NCI-H146 (cell line): ENCODE data around the gene ZDHHC17.
A peak's percentile ranks its signal among the peaks of the same experiment; 100 is the strongest.
"Not testable (repeated sequence)": the region's sequence is repeated elsewhere in the genome, so short reads cannot be mapped to it uniquely, and the experiment has no call there.

Experiments
- DNase-seq: peaks from one replicate; lab custom pipeline; 2025; lab: John Stamatoyannopoulos, UW

The ZDHHC17 gene

DNA sequence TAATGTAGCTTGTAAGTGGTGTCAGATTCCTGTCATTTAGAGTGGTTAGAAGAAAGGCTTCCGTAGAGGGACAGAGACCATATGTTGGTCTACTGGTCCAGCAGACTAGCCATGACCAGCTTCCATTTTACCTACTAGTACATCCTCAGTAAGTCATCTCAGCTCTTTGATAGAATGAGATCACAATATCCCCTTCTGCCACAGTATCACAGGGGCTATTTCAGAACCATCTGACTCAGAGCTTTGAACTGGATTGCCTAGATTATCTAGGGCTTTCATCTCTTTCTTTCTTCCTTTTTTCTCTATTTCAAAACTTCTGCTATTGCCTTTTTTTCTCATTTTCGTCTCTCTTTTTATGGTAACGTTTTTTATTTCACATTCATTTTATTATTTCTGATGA lies 4.7 kb downstream of the ZDHHC17 start:
- no peak for DNase-seq

DNA sequence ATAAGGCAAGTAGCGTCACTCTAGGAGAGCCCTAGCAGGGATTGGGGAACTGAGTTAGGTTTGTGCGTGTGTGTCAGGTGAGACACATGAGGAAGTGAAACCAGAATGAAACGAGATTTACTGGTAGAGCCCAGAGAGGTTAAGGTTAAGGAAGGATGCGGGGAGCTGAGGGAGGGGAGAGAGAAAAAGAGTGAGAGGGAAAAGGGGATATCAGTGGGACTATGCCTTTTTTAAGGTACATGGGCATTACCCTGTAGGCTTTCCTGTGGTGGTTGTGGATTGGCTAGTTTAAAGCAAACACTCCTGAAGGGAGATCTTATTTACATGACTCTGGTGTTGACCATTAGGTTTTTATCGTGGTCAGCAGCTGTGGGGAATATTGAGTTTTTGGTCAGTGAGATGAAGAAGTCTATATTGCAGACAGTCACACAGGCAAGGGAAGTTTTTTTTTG lies 13.9 kb downstream of the ZDHHC17 start:
- DNase-seq = no peak

DNA sequence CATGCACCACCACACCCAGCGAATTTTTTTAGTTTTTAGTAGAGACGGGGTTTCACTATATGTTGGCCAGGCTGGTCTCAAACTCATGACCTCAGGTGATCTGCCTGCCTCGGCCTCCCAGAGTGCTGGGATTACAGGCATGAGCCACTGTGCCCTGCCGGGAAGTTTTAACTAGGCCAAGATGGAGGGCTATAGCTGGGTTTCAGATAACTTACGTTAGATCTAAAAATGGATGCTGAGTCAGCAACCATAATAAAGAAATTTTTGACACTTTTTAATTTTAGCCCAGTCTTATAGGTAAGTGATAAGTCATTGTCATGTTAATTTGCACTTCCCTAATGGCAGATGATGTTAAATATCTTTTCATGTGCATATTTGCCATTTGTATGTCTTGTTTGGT lies 14.4 kb downstream of the ZDHHC17 start:
- DNase-seq = no peak

DNA sequence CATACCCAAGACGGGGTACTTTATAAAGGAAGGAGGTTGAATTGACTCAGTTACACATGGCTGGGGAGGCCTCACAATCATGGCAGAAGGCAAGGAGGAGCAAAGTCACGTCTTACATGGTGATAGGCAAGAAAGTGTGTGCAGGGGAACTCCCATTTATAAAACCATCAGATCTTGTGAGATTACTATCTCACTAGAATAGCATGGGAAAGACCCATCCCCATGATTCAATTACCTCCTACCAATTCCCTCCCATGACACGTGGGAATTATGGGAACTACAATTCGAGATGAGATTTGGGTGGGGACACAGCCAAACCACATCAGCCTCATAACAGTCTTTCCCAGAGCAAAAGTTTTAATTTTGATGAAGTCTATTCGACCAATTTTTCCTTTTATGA lies 15.4 kb downstream of the ZDHHC17 start:
- not testable (repeated sequence) for DNase-seq

DNA sequence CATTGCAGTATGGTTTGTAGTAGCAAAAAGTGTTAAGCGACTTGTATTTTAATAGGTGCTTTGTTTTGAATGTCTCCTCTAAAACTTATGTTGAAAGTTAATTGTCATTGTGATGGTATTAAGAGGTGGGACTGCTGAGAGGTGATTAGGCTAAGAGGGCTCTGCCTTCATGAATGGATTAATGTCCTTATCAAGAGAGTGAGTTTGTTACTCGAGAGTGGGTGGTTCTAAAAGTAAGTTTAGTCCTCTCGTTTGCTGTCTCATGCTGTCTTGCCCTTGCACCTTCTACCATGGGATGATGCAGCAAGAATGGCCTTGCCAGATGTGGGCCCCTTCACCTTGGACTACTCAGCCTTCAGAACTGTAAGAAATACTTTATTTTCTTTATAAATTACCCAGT lies 17.4 kb downstream of the ZDHHC17 start:
- DNase-seq = no peak

DNA sequence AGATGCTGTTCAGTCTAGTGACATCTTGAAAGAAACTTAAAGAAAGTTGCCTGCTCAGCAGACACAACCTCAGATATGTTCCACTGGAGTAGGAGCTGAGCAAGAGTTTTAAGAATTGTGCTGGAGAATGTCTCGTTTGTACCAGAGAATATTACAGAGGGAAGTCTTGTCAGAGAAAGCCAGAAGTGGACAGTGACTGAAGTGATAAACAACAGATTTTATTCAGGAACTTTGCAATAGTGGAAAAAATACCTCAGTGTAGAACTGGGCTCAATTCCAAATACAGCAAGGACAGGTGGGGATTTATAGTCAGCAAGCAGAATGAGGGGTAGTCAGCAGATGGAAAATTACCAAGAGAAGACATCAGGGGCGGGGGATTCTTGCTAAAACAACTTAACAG lies 18.6 kb downstream of the ZDHHC17 start:
- no peak for DNase-seq

DNA sequence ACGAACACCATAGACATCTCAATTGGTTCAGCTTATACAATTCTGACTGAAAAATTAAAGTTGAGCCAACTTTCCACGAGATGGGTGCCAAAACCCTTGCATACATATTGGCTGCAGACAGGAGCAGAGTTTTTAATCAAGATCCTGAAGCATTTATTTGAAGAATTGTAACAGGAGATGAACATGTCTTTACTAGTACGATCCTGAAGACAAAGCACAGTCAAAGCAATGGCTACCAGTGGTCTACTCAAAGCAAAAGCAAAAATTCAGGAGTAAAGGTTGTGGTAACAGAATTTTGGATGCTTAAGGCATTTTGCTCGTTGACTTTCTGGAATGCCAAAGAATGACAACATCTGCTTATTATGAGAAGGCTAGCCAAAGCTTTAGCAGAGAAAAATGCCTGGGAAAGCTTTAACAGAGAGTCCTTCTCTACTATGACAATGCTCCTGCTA lies 20.7 kb downstream of the ZDHHC17 start:
- no peak for DNase-seq

DNA sequence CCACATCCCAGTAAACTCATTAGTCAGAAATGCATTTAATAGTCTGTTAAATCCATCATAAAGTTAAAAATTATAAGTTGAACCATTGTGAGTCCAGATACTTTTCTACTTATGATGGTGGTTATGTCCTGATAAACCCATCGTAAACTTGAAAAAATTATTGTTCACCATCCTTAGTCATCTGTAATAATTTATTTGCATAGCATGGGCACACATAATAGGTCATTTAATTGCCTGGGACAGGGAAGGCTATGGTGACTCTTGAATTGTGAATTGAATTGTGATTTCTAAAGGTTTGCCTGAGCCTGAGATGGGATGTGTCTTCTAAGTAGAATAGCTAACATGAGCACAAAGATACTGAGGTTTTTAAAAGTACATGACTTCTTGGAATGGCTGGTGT lies 21.5 kb downstream of the ZDHHC17 start:
- DNase-seq = no peak

DNA sequence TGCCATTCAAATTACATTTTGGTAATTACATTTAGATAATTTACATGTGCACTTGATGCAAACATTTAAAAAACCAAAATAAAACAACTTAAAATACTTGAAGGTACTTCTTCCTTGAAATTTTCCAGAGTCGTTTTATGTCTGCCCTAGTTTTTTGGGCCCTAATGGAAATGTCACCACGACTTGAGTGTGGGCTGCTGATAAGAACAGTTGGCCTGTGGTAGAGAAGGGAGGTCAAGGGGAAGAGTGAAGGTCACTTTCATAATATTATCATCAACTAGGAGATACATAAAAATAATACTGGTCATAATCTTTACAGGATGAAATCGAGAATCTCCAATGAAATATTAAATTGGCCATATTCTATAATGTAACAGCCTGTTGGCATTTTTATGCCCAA lies 23.1 kb downstream of the ZDHHC17 start:
- no peak for DNase-seq

DNA sequence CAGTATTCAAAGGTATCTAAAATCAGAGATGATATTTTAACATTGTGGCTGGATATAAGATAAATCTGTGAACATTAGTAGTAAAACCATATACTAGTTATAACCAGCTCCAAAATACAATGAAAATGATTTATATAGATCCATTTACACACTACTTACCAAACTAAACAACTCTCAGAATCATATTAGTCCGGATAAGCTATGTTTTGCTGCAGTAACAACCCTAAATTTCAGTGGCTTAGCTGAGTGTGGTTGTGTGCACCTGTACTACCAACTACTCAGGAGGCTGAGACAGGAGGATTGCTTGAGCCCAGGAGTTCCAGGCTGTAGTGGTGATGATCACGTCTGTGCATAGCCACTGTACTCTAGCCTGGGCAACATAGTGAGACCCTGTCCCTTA lies 23.8 kb downstream of the ZDHHC17 start:
- no peak for DNase-seq

DNA sequence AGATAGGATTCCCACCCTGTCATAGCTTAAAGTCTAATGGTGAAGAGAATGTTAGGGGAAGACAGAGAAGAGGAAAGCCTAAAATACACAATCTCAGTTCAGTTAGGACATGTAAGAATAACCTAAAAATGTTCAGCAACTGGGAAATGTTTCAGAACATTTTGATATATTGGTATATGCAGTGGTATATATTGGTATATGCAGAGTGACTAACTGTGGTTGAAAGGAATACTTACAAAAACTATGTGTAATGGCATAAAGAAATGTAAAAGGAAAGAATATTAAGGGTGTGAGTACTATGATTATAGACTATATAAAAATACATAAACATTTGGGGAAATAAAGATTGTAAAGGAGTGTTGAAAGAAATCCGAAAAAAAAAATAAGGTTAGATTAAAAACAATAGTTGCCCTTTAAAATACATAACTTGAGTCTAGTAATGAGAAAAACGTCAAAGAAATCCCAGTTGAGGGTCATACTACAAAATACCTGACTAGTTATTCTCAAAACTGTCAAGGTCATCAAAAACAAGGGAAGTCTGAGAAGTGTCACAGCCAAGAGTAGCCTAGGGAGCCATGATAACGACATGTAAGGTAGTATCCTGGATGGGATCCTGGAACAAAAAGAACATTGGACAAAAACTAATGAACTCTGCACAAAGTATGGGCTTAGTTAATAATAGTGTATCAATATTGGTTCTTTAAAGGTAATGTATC lies 25.6 kb downstream of the ZDHHC17 start:
- no peak for DNase-seq

DNA sequence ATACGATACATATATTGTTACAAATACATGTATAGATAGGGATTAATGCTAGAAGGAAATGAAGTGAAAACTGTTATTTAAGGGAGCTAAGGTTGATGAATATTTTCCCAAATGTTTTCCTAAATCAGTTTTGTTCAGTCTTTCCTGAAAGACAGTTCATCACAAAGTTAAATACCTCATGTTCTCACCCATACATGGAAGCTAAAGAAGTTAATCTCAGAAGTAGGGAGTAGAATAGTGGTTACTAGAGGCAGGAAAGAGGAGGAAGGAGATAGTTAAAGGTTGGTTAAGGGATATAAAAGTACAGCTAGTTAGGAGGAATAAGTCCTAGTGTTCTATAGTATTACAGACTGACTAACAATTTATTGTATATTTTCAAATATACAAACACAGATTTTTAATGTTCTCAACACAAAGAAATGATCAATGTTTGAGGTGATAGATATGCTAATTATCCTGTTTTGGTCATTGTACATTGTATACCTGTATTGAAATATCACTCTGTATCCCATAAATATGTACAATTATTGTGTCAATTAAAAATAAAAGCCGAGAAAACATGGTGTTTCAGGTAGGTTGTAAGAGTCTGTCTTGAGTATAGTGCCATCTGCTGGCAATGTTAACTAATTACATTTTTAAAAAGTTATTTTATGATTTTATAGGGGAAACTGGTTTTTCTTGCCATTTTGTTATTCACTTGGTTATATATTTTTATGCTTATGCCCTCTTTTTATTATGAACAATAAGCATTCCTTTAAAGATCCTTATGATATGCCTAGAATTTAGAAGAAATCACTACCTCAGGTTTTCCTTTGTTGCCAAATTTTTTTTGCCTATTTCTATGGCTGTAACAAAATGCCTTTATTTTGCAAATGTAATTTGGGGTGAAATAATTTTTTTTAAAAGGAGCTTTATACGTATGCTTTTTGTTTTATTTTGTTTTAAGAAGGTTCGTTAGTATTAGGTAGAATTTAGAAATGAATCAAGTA lies 26.9 kb downstream of the ZDHHC17 start:
- peak; percentile 34 for DNase-seq

DNA sequence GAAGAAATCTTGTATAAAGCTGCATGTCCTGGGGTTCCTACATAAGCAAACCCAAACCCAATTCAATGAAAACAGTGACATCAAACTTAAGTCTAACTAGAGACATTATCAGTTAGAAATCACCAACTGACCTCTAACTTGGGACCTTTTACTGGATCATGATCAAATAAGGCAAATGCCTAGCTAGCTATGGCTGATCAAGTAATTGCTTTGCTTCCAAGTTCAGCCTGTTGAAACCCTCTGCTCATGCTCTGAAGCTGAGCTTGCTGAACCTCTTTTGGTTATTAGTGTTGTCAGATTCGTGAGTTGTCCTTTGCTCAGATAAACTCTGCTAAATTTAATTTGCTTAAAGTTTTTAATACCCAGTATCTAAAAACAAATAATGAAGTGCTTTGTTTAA lies 28.9 kb downstream of the ZDHHC17 start:
- DNase-seq = no peak

DNA sequence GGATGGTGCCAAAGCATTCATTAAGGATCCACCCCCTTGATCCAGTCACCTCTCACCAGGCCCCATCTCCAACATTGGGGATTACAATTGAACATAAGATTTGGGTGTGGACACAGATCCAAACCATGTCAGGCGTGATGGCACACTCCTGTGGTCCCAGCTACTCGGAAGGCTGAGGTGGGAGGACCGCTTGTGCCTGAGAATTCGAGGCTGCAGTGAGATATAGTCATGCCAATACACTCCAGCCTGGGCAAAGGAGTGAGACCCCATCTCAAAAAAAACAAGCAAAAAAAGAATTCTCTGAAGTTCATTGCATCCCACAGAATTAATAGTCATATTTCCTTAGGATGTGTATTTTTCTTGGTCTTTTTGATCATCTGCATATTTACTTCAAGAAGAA lies 34.9 kb downstream of the ZDHHC17 start:
- DNase-seq = no peak

DNA sequence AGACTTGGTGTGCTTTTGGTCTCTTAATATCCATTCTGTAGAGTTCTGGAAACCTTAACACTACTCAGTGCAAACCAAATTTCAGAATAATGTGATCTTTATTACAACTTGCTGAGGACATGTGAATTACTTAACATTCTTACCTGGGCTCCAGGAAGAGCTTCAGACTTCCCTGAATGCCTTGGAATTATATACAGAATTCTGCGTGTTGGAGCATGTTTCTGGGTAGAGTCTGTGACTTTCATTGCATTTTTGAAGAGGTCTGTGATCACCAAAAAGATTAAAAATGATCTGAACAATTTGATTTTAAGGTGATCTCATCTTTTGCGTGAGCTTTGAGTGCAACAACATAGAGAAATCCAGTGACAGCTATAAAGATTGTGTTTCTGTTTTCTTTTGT lies 35.4 kb downstream of the ZDHHC17 start:
- DNase-seq = no peak

DNA sequence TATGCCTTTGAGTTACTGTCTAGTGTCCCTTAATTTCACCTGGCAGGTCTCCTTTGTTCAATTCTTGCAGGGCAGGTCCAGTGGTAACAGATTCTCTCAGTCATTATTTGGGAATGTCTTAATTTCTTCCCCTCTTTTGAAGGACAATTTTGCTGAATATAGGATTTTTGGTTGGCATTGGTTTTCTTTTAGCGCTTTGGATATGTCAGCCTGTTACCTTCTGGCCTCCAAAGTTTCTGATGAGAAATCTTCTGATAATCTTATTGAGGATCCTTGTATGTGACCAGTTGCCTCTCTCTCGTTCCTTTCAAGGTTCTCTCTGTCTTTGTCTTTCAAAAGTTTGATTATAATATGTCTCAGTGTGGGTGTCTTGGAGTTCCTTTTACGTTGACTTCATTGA lies 38.1 kb downstream of the ZDHHC17 start:
- DNase-seq = no peak

DNA sequence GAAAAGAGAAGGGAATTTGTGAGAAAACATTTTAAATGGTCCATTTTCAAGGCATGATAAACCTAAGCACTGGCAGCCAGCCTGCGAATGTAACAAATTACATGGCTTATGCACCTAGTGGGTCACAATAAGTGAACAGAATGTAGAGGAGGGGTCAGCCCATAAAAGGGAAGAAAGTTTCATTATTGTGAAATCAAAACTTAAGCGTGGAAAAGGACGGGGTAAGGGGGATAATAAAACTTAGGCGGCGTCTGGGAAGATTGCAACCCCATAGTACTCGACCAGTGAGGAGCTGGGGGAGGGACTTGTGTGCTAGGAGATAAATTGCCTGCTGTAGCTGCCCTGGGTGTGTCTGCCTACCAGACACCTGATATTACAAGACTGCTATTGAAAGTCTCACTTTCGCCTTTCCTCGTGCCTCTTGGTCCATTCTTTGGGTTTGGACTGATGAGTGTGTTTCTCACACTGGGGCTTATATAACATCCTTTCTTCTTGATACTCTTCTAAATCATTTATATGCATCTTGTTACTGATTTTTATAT lies 40.6 kb downstream of the ZDHHC17 start:
- no peak for DNase-seq

DNA sequence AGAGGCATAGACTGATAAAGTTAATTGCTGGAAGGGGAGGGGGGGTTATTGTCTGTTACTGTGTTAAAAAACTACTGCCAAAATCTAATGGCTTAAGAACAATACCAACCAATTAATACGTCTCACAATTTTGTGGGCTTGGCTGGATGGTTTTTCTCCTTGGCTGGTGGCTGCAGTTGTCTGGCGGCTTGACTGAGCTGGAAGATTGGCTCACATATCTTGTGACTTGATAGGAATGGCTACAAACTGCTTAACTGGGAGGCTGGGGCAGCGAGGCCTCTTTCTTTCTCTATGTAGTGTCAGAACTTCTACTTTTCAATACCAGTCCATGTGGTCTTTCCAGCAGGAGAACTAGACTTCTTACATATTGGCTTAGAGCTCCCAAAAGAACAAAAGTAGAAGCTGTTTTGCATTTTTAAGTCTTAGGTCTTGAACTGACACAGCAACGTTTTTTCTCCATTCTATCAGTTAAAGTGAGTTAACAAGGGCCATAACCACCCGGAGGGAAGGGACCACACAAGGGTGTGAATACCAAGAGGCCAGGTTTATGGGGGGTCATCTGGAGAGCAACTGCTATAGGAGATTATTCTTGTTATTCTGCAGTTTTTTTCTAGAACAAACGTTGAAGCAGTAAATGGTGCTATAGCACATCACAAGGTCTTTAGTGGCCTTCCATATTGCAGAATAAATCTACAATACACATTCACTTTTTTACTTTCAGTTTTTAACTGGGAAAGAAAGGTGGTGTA lies 46.9 kb downstream of the ZDHHC17 start:
- DNase-seq = no peak

DNA sequence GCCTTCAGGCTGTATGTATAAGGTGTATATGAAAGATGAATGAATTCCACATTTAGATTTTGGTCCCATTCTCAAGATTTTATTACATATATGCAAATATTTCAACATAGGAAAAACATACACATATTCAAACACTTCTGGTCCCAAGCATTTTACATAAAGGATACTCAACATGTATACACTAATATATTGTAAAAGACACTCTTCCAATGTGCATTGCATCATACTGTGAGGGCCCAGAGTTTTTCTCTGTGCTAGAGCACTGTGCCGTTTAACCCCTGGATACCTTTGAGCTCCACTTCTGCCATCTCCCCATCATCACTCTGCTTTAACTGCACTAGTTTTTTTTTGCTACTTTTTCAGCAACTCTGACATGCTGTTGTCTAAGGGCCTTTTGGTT lies 48.1 kb downstream of the ZDHHC17 start:
- DNase-seq = no peak

DNA sequence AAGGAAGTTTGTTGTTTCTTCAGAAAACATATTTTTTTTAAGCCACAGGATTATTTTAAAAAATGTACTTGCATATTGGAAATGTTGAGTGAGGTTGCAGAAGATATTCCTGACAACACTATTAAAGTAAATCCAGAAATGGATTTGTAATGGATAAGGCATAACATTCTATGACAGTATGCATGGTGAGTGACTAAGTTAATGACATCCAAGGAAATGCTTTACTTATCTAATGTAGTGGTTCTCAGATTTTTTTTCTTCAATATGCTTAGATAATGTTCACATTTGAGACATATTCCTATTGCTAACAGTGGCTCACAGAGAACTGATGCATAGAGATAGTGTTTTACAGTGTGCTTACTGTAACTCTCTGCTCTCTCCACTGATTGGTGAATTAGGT lies 49.4 kb downstream of the ZDHHC17 start:
- DNase-seq = no peak

DNA sequence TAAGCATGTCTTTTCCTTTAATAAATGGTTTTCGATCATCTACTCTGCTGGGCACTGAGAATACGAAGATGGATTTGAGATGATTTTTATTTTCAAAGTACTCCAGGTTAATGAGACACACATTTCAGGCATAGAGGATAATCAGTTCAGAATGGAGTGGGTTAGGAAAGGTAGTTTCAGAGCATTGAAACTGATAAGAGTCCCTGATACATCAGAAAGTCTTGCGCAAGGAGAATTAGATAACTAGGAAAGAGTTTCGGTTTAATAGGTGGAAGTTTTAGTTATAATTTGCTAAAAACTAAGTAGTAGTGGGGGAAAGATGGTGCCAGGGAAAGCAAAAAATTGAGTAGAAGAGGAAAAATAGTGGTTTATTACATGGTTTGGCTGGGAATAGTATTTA lies 50.1 kb downstream of the ZDHHC17 start:
- DNase-seq = no peak

DNA sequence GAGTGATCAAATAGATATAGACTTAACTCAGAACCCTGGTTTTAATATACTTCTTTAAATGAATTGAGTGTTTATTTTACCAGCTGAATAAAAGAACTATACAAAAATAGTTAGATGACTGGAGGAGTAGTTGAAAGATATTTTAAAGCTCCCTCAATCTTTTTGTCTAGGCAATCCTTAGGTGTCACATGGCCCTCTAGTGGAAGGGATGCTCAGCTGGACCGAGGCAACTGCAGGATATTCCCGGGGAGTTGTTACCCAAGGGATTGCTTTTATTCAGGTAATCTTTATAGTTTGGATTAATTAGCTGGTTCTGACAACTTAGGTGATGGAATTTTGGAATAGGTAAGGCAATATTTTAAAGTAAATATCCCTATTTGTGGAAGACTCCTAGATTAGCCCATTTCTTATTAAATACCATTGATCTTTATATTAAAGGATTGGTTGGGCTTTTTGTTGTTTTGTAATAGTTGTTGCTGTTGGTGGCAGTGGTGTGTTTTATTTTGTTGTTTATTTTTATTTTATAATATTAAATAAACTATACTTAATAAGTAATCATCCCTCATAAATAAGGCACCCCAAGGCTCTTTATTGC lies 57.1 kb downstream of the ZDHHC17 start:
- DNase-seq = peak; percentile 35
